ENCODE results near the gene MVB12B. TPM values are rescaled to one million over a fixed set of nuclear protein-coding genes. Genes with fewer than 3 reads are reported as not detected.

Gene MVB12B
- total RNA-seq, 1 donor from 2014 or later = 1.8 TPM

- no peak for DNase-seq (ENCODE audit: low read depth, low spot score)
These were observed 175.0 kb downstream of the MVB12B start for GRCh38 chr9:126501383-126502331.

DNA sequence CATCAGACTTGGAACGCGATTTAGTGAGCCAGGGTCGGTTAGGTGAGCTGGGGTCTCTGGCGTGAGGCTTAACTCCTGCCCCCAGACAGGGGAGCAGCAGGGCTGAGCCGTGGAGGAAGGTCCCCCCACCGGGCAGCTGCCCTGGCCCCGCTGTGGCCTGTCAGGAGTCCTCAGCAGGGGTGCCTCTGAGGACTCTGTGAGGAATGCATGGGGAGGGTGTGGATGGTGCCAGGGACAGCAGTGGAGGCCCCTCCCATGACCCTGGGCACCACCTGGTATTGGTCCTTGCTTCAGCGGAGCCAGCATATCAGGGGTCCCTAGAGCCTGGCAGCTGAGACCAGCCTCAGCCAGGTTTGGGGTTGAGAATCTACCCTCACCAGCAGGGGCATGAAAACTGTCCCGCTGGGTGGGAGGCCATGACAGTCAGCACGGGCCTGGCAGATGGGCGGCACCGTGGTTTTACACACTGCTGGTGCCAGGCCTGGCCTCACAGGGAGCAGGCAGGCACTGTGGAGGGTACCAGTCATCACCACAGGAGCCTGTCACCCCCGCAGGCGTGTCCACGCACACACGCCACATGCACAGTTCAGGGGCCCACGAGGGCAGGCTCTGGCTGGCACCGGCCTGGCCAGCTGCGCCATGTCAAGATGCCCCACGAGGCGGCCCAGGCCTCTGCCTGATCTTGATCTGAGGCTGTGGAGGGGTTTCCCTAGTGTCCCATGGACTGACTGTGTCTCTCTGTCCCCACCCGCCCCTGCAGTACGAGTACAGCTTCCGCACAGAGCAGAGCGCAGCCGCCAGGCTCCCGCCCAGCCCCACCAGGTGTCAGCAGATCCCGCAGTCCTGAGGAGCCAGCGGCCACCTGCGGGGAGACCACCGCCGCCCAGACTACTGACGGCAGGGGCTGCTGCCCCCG lies 176.0 kb downstream of the MVB12B start:
- no peak for DNase-seq (ENCODE audit: low read depth, low spot score)

- DNase-seq (ENCODE audit: low read depth, low spot score) = no peak
These were observed 176.9 kb downstream of the MVB12B start for GRCh38 chr9:126503333-126504085.

GRCh38 chr9:126504086-126504976 lies 177.7 kb downstream of the MVB12B start:
- DNase-seq (ENCODE audit: low read depth, low spot score) = no peak

DNA sequence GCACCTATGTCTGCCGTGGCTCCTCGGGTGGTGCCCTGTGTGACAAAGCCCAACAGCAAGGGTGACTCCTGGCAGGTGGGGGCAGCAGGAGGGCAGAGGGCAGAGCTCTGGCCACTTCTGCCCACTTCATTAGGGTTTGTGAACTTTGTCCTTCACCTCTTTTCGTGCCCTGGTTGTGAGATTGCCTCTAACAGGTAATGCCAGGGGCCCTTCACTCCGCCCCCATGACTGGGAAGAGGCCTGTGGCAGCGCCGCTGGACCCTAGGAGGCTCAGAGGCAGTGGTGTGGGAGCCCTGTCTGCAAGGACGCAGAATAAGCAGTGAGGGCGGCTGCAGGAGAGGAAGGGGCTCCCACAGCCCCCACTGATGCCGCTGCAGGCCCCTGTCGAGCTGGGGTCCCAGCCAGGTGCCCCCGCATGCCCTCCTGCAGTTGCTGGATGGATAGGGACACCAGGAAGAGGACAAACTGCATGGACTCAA lies 178.4 kb downstream of the MVB12B start:
- DNase-seq (ENCODE audit: low read depth, low spot score) = no peak

GRCh38 chr9:126505697-126506346 lies 179.2 kb downstream of the MVB12B start:
- DNase-seq (ENCODE audit: low read depth, low spot score) = no peak

DNA sequence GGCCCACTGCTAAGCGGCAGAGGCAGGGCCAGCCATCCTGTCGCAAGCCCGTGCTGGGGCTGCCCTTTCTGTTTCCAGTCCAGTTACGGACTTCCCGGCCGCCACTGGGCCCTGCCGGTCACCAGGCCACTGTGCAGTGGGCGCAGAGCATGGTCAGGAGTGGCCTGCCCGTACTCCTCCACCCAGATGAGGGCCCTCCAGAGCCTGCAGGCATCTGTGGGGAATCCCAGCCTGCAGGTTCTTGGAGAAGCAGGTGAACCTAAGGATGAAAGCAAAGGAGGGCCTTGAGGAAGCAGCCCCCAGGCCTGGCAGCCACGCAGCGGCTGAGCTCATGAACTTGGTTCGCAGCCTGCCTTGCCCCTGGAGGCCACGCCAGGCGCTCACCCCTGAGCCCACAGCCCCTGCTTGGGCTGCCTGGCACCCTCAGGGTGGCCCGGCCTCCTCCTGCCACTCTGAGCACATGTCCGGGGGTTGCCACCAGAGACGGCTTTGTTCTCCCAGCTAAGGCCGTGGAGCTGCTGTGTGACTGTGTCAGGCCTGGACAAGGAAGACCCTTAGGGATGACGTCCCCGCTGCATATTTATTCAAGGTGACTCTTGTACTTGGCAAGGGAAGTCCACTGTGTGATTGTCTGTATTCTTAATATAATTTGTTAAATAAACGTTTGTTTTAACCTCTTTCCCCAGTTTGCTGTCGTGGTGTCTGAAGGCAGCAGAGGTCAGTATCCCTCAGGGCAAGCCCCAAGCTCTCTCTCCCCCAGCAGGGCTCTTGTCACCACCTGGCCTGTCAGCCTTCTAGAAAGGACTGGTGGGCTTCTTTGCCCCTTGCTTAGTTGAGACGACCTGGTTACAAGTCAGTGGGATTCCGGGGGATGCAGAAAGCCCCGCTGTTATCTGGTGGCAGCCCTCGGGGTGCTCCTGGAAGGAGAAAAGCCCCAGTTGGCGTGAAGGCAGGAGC lies 180.0 kb downstream of the MVB12B start:
- no peak for DNase-seq (ENCODE audit: low read depth, low spot score)

GRCh38 chr9:126507318-126508109 lies 180.9 kb downstream of the MVB12B start:
- no peak for DNase-seq (ENCODE audit: low read depth, low spot score)

GRCh38 chr9:126508171-126508591 lies 181.6 kb downstream of the MVB12B start:
- DNase-seq (ENCODE audit: low read depth, low spot score) = no peak

DNA sequence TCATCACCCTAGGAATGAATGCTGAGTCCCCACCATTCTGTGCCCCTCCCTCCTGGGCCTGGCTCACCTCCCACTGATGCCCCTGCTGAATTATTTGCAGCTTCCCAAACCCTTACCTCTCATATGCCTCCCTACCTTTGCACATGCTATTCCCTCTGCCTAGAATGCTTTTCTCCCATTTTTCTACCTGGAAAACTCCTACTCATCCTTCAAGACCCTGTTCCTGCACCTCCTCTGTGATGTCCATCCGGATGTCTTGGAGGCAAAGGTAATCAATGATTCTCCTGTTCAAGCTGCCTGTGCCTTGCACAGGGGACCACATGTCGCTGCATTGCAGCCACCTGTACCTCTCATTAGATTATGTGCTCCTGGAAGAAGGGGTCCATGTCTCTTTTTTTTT lies 182.3 kb downstream of the MVB12B start:
- no peak for DNase-seq (ENCODE audit: low read depth, low spot score)

GRCh38 chr9:126509718-126510117 lies 183.1 kb downstream of the MVB12B start:
- no peak for DNase-seq (ENCODE audit: low read depth, low spot score)

GRCh38 chr9:126510564-126510963 lies 183.9 kb downstream of the MVB12B start:
- no peak for DNase-seq (ENCODE audit: low read depth, low spot score)

GRCh38 chr9:126511411-126511810 lies 184.8 kb downstream of the MVB12B start:
- DNase-seq (ENCODE audit: low read depth, low spot score) = no peak

GRCh38 chr9:126513159-126514036 lies 186.8 kb downstream of the MVB12B start:
- no peak for DNase-seq (ENCODE audit: low read depth, low spot score)

DNA sequence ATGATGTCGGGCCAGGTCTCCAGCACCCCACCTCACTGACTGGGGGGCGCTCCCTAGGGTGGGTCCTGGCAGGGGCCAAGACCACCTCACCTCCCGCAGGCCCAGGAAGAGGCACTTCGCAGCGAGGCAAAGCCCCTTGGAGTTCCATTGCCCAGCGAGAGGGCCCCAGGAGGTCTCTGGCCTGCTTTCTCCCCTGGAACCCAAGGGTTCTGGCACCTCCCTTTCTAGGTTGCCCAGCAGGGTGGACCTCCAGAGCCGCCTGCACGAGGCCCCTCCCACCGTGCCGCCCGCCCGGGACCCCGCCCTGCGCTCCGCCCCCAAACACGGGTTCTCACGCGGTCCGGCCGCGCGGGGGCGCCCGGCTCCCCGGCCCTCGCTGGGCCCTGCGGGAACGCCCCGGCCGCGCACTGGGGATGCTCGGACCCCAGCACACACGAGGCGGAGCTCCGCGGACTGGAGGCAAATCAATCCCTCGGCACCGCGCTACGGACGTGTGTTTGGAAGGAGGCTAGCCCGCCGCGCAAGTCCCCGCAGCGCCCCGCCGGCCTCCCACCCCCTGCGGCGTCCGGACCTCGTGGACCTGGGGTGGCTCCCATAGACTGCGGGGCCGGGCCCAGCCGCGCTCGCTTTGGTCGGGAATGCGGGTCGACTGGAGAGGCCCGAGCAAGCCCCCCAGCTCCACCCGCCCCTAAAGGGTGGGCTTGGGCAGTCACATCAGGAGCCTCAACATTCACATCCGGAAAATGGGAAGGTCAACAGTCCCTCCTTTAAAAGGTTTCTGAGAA lies 187.6 kb downstream of the MVB12B start:
- DNase-seq (ENCODE audit: low read depth, low spot score) = no peak
